ENCODE measurements around the gene BCAN. TPM values are rescaled to one million over a fixed set of nuclear protein-coding genes. Genes with fewer than 3 reads are reported as not detected.

BCAN gene
- total and polyA plus RNA-seq, 2 of the 8 experiments (the other 6 are each of a cell fraction or from before 2014, with no cell fraction given): 4.5 to 24.0 TPM

- Histone ChIP-seq H2BK12ac (ENCODE audit: low read depth, low read length) (no peak overlapping the region), H3K56ac (replicated peaks; ENCODE audit: insufficient read length, low read depth, low read length) (no peak overlapping the region), H3K4me3 (ENCODE audit: extremely low read depth in 1 of 4, insufficient read depth in 2 of 4, low read depth in 3 of 4, low read length in 4 of 4) (no peak overlapping the region), H2AK5ac (ENCODE audit: low read depth, low read length) (no peak overlapping the region), H3K23ac (ENCODE audit: insufficient read length) (no peak overlapping the region), H2BK5ac (ENCODE audit: low read depth, low read length) (no peak overlapping the region), H2AFZ (ENCODE audit: low read length) (no peak overlapping the region), H3K4ac (replicated peaks; ENCODE audit: insufficient read length, low read depth, low read length) (no peak overlapping the region), H4K20me1 (replicated peaks in 1 of 2; ENCODE audit: control insufficient read depth in 1 of 2, insufficient read depth in 2 of 2, low read length in 2 of 2) (no peaks in the 10 kb centered on the region), H3K4me2 (ENCODE audit: insufficient read depth in 1 of 2, low read depth in 2 of 2, low read length in 2 of 2) (no peak overlapping the region), H3K23me2 (ENCODE audit: low read depth, low read length) (no peaks in the 10 kb centered on the region), H2BK15ac (ENCODE audit: low read length) (no peak overlapping the region), H2BK20ac (ENCODE audit: low read length) (no peak overlapping the region), H3K27ac (ENCODE audit: low read depth, low read length) (no peak overlapping the region), H3K9ac (replicated peaks in 1 of 4; ENCODE audit: extremely low read depth in 1 of 4, low read depth in 3 of 4, low read length in 3 of 4) (no peak overlapping the region), H4K8ac (ENCODE audit: extremely low read depth, insufficient read depth, low read length) (no peak overlapping the region), H3K18ac (ENCODE audit: extremely low read depth, low read length) (no peak overlapping the region), H3K27me3 (replicated peaks in 1 of 4; ENCODE audit: control insufficient read depth in 3 of 4, extremely low read depth in 1 of 4, insufficient read depth in 3 of 4, low read length in 3 of 4) (peaks cover 0 to 17% (median 9%) of the 10 kb centered on the region in 4 experiments; a peak in 4 of 7 replicates), H4K5ac (ENCODE audit: insufficient read length, low read depth, low read length) (no peak overlapping the region), H3K79me2 (ENCODE audit: control insufficient read depth in 1 of 2, insufficient read depth in 2 of 2, low read length in 2 of 2) (no peaks in the 10 kb centered on the region), H3K9me3 (ENCODE audit: insufficient read depth in 2 of 2, low read depth in 1 of 2, low read length in 1 of 2) (no peaks in the 10 kb centered on the region), H4K91ac (replicated peaks; ENCODE audit: insufficient read length, low read length) (no peak overlapping the region), H3K36me3 (ENCODE audit: control insufficient read depth in 2 of 4, insufficient read depth in 4 of 4, low read length in 3 of 4) (no peaks in the 10 kb centered on the region), H3K4me1 (replicated peaks in 1 of 4; ENCODE audit: control insufficient read depth in 3 of 4, insufficient read depth in 4 of 4, low read length in 3 of 4) (no peaks in the 10 kb centered on the region; a peak in 1 of 7 replicates), H3K14ac (ENCODE audit: insufficient read length) (no peak overlapping the region), H3K79me1 (ENCODE audit: low read depth, low read length) (no peaks in the 10 kb centered on the region), H2BK120ac (replicated peaks; ENCODE audit: low read depth, low read length) (no peak overlapping the region)
- CTCF ChIA-PET (ENCODE audit: partially characterized antibody): interaction anchor here (0.6 to 43.0 kb wide), 9 partner anchors 8 to 68 kb away, joined by 3 to 868 read pairs (median 19); partner anchors contain the start of genes BCAN, GPATCH4, NAXE and NES
- DNase-seq (ENCODE audit: low read depth in 1 of 2, low spot score in 2 of 2) (no peak), FAIRE-seq (no peak)
- 81% methylated on average over 5 of the region's 5 CpGs; no CpG with 5 or more reads in 1 of the 2 experiments for WGBS, 2 experiments (ENCODE audit: extremely low coverage in 1 of 2, insufficient coverage in 1 of 2, insufficient read length in 1 of 2, insufficient replicate concordance in 2 of 2, low coverage in 1 of 2, low lambda C conversion rate in 2 of 2, missing lambda C conversion rate in 1 of 2)
- POLR2A ChIA-PET (ENCODE audit: partially characterized antibody): no interaction called here
- TF ChIP-seq SRF (IDR thresholded peaks at IDR 0.05; ENCODE audit: low read depth, low read length): no peak
- no peak for TF ChIP-seq KDM5A (IDR thresholded peaks at IDR 0.05; ENCODE audit: low read length)
- no peak for TF ChIP-seq EZH2 (IDR thresholded peaks at IDR 0.05; ENCODE audit: low read depth, low read length, severe bottlenecking)
- no peak for TF ChIP-seq RAD21 (IDR thresholded peaks at IDR 0.05 in 1 of 2, conservative IDR thresholded peaks at IDR 0.05 in 1 of 2; ENCODE audit: low read depth in 2 of 2, low read length in 2 of 2)
- no peak for TF ChIP-seq GTF2F1 (IDR thresholded peaks at IDR 0.05; ENCODE audit: borderline replicate concordance, low read depth, low read length)
- no peak for TF ChIP-seq CBX5 (IDR thresholded peaks at IDR 0.05; ENCODE audit: low read depth, low read length)
- no peak for TF ChIP-seq ZNF274 (IDR thresholded peaks at IDR 0.05; ENCODE audit: borderline replicate concordance, extremely low read depth, low read length)
- TF ChIP-seq RFX5 (IDR thresholded peaks at IDR 0.05; ENCODE audit: borderline replicate concordance, low read depth, low read length): no peak
- TF ChIP-seq BRCA1 (IDR thresholded peaks at IDR 0.05; ENCODE audit: low read depth, low read length): no peak
- no peak for TF ChIP-seq FOSL1 (IDR thresholded peaks at IDR 0.05; ENCODE audit: insufficient read depth, low read depth, low read length)
- no peak for TF ChIP-seq CEBPB (IDR thresholded peaks at IDR 0.05; ENCODE audit: low read depth, low read length)
- TF ChIP-seq POU5F1 (IDR thresholded peaks at IDR 0.05; ENCODE audit: low read depth, low read length): no peak
- no peak for TF ChIP-seq TCF12 (IDR thresholded peaks at IDR 0.05; ENCODE audit: low read depth, low read length)
Observed at GRCh38 chr1:156616463-156616862, 25.5 kb upstream of the BCAN start.

All from H1 (cell line).